ENCODE data around the gene IL10.
"Not testable (repeated sequence)": the region's sequence is repeated elsewhere in the genome, so short reads cannot be mapped to it uniquely, and the experiment has no call there.

IL10 gene

DNA sequence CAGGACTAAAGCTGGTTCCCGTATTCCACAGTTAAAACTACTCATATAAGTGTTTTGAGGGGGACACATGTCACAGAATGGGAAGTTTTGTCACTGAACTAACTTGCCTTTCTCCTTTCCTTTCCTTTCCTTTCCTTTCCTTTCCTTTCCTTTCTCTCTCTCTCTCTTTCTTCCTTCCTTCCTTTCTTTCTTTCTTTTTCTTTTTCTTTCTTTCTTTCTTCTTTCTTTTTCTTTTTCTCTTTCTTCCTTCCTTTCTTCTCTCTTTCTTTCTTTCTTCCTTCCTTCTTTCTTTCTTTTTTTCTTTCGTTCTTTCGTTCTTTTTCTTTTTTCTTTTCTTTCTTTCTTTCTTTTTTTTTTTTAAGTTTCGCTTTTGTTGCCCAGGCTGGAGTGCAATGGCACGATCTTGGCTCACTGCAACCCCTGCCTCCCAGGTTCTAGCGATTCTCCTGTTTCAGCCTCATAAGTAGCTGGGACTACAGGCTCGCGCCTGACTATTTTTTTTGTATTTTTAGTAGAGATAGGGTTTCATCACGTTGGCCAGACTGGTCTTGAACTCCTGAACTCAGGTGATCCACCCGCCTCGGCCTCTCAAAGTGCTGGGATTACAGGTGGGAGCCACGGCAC, 9.4 kb downstream of the IL10 start:
- DNase-seq = not testable (repeated sequence)

GRCh38 chr1:206761159-206761768, 11.0 kb downstream of the IL10 start:
- DNase-seq = no peak

DNA sequence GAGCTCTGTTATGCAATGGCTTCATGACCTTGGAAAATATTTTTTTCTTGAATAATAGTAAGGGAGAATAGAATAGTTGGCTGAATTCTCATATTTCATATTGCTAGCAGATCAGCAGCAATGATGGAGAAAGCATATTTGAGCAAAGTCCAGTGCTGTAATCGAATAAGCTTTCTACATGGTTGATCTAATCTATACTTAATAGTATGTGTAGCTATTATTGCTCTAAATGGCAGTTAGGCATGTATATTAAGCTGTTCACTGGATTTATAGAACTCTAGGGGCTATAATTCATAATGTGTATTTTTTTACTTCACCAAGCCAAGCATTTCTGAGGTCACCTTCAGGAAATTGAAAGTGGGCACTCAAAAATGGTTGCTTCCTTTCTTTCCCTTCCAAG, 11.7 kb downstream of the IL10 start:
- DNase-seq = no peak

DNA sequence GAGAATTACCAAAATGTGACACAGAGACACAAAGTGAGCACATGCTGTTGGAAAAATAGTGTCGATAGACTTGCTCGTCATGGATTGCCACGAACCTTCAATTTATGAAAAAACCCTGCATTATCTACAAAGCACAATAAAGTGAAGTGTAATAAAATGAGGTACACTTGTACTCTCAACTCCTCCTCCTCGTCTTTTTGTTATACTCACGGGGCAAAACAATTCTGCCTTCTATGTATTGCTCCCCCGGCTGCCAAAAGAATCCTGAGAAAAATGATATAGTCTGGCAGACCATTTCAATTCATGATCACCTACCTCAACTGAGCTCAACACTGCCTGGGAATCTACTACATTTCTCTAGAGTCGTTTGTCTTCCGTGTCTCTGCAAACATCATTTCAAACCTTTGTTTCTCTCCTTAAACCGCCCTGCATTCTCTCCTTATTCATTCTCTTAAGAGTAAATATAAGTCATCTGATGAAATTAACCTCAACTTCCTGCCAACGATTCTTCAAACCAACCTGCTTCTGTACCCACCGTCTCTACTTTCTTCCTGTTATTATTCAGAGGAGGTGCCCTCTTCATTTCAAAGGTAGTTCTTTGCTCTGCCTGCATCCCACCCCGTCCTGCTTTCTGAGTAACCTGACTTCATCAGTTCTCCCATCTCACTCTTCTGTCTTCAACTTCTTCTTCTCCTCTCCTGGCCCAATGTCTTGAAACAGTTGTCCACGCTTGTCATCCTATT, 14.6 kb downstream of the IL10 start:
- DNase-seq = no peak

- DNase-seq = no peak
These were observed 18.3 kb downstream of the IL10 start for GRCh38 chr1:206754011-206754410.

- no peak for DNase-seq
These were observed 19.2 kb downstream of the IL10 start for GRCh38 chr1:206753141-206753540.

- no peak for DNase-seq
These were observed 19.8 kb downstream of the IL10 start for GRCh38 chr1:206752481-206752880.

- DNase-seq = no peak
These were observed 20.4 kb downstream of the IL10 start for GRCh38 chr1:206751891-206752290.

GRCh38 chr1:206748348-206749030, 23.8 kb downstream of the IL10 start:
- DNase-seq = no peak

GRCh38 chr1:206745301-206745700, 27.0 kb downstream of the IL10 start:
- DNase-seq = no peak

- DNase-seq = no peak
These were observed 27.6 kb downstream of the IL10 start for GRCh38 chr1:206744683-206745082.

- DNase-seq = peak; percentile 74
These were observed 29.4 kb downstream of the IL10 start for GRCh38 chr1:206742719-206743383.

- DNase-seq = no peak
These were observed 31.1 kb downstream of the IL10 start for GRCh38 chr1:206741142-206741701.

- peak; percentile 80 for DNase-seq
These were observed 32.8 kb downstream of the IL10 start for GRCh38 chr1:206739411-206740076.

DNA sequence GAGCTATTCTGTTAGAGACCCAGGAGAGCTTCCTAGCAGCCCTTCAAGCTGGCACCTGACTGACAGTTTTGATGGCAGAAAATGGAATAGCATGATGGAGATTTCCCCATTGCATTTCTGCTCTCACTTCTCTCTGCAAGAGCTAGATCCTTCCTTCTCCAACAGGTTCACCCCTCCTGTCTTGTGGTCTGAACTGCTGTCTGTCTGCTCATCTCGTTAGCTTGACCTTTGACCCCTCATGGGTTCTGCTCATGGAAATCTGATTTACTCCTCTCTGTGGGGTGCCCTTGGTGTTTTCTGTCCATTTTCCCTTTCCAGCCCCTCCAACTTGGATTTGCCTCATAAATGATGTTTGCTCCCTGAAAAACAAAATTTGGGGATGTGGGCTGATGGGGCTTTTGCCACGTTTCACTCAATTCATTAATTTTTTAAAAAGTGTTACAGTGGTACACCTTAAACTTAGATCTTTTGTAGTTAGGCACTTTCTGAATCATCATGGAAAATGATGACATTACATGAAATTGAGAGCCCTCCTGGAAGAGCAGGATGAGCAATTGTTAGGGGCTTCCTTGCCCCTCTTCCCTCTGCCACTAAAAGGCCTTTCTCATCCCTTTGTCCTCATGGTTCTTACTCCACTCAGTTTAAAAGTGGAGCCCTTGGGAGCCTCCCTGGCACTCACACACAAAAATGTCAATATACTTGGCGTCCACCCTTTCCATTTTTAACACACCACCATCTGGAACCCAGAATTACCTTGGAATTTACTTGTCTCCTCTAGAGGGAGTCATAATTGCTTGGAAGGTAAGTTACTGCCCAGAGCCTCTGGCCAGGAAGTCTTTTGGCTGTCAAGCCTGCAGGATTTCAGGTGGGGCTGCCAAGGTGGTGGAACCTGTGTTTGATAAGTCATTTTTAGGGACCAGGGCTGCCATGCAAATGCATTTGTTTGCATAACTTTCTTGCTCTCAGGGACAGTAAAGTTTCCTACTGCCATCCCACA, 33.6 kb downstream of the IL10 start:
- no peak for DNase-seq

DNA sequence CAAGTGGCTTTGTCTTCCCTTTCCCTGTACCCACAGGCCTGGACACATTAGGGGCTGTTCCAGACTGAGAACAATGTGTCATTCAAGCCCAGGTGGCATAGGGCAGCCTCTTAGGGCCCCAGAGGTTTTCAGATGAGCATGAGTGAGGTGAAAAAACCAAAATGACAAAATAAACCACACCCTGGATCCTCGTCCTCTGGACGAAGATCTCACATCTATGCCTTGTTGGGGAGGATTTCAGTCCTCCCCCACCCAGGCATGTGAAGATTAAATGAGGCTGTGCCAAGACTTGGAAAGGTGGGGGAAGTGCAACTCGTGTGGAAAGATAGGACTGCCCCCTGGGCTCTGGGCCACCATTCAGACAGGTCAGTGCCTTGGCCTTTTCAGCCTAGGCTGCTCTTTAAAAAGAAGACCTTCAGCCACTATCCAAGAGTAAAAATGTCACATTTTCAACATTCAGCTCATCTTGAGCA, 34.5 kb downstream of the IL10 start:
- DNase-seq = no peak

- no peak for DNase-seq
These were observed 35.2 kb downstream of the IL10 start for GRCh38 chr1:206736878-206737728.

GRCh38 chr1:206735553-206736031, 36.7 kb downstream of the IL10 start:
- DNase-seq = no peak

GRCh38 chr1:206734499-206735142, 37.7 kb downstream of the IL10 start:
- DNase-seq = peak; percentile 92

Measured in activated CD8-positive, alpha-beta memory T cell treated with anti-CD3 and anti-CD28 coated beads for 24 hours (primary cell).